Activated T-cell treated with anti-CD3 and anti-CD28 coated beads, Interleukin-2, amount 50 U/mL, for 1 hour (primary cell): ENCODE data around the gene ZNF333.
"Not testable (repeated sequence)": the region's sequence is repeated elsewhere in the genome, so short reads cannot be mapped to it uniquely, and the experiment has no call there.

Experiments
- DNase-seq: peaks from one replicate; pipeline ENCODE4 v3.0.0-alpha.2; 2020

The ZNF333 gene

DNA sequence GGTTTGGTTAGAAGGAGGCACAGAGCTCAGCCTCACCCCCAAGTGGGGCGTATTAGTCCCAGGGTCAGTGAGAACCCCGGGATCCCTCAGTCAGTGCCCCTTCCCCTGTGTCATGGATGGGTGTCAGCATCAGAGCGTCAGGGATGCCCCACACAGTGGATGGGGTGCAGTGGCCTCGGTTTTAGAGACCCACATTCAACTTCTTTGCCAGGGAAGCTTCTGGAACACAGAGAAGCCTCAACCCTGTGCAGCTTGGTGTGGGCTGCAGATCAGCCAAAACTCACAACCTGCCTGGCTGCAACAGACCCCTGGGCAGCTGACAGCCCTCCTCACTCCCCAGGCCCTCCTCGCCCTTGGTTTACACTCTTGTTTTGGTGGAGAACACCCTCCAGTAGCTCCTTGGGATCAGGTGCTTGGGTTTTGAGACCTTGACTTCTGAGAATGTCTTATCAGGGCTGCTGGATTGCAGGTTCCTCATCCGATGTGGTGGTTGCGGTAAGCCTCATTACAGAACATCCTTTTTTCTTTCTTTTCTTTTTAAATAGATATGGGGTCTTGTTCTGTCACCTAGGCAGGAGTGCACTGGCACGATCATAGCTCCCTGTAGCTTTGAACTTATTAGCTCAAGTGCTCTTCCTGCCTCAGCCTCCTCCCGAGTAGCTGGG, 11.0 kb downstream of the ZNF333 start:
- DNase-seq, result no peak

DNA sequence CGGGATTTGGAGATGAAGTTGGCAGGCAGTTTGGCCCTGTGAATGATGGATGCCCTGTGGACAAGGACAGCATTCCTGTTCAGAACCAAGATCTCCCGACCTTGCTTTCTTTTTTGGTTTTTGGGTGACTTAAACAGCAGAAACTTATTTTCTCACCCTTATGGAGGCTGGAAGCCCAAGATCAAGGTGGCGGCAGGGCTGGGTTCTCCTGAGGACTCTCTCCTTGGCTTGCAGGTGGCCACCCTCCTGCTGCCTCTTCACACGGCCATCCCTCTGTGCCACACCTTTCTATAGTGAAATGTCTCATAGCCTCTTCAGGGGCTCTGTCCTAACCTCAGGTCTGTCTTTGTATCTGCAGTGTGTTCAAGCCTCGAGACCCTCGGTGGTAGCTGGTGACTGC, 14.0 kb downstream of the ZNF333 start:
- no peak for DNase-seq

DNA sequence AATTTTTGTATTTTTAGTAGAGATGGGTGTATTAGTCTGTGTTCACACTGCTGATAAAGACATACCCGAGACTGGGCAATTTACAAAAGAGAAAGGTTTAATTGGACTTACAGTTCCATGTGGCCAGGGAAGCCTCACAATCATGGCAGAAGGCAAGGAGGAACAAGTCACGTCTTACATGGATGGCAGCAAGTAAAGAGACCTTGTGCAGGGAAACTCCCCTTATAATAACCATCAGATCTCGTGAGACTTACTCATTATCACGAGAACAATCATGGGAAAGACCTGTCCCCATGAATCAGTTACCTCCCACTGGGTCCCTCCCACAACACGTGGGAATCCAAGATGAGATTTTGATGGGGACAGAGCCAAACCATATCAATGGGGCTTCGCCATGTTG, 14.6 kb downstream of the ZNF333 start:
- DNase-seq, result no peak

DNA sequence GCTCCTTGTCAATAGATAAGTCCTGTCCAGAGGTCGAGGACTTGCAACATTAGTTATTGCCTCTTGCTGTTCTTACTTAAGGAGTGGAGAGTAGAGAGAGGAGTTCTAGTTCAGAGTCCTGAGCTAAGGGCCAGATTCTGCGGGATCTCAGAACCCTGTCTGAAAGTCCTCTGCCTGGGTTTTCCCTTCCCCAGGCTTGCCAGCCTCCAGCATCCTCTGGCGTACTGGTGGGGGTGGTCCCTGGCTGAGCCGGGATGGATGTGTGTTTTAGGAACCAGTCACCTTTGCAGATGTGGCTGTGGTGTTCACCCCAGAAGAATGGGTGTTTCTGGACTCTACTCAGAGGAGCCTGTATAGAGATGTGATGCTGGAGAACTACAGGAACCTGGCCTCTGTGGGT, 26.0 kb downstream of the ZNF333 start:
- no peak for DNase-seq

DNA sequence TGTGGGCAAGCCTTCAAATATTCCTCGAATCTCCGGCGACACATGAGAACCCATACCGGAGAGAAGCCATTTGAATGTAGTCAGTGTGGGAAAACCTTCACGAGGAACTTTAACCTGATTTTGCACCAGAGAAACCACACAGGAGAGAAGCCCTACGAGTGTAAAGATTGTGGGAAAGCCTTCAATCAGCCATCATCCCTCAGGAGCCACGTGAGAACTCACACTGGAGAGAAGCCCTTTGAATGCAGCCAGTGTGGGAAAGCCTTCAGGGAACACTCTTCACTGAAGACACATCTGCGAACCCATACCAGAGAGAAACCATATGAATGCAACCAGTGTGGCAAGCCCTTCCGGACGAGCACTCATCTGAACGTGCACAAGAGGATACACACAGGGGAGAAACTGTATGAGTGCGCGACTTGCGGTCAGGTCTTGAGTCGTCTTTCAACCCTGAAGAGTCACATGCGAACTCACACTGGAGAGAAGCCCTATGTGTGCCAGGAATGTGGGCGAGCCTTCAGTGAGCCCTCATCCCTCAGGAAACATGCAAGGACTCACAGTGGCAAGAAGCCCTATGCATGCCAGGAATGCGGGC, 28.8 kb downstream of the ZNF333 start:
- DNase-seq, result no peak

DNA sequence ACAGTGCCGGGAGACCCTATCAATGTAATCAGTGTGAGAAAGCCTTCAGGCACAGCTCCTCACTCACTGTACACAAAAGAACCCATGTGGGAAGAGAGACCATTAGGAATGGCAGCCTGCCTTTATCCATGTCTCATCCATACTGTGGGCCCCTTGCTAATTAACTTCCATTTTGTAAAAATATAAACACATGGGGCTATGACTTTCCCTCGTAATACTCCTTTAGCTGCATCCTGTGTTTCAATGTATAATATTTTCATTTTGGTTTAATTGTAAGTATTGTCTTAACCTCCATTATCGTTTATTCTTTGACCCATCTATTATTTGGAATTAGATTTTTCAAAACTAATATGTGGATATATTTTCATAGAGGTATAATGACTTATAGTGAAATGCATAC, 29.3 kb downstream of the ZNF333 start:
- no peak for DNase-seq

DNA sequence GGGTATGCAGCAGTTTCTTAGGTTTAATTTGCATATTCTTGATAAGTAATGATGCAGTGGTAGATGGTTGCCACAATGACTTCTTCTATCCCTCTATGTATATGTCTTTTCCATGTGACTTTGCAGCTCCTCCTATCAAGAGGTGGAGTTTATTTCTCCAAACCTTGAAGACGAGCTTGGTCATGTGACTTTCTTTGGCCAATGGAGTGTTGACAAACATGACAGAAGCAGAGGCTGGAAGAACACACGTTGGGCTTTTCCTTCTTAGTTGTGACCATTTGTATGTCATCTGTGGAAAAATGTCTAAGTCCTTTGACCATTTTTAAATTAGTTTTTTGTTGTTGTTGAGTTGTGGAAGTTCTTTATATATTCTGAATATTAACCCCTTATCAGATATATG, 32.3 kb downstream of the ZNF333 start:
- no peak for DNase-seq

DNA sequence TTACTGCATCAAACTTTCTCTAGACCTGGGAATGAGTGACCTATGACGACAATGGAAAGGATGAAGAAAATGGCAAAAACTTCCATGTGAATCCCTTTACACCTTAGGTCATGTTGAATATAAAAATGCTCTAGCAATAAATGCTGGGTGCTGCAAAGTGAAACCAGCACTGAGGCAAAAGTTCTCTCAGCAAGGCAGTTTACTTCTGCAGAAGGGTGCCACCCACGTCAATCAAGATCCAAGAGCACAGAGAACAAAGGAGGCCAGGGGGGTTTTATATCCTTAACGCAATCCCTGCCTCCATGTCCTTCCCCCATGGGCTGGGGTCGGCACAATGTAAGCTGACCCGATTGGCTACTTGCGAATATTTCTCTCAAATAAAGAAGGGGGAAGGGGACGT, 38.7 kb downstream of the ZNF333 start:
- DNase-seq, result no peak

DNA sequence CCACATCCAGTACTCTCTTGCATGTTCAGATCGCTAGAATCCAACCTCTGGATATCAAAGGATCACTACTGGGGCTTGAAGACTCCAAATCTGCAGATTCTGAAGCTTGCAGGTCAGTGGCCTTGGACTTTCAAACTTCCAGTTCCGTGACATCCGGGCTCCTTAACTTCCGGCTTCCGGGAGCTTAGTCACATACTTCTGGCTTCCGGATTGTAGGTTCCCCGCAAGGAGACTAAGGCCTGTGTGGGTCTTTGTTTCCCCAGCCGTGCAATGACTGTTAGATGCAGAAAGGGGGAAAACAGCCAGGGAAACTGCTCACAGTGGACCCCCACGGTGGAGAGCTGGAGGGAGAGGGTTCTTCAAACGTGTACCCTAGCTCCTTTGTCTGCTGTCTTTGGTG, 41.4 kb downstream of the ZNF333 start:
- DNase-seq, result no peak

DNA sequence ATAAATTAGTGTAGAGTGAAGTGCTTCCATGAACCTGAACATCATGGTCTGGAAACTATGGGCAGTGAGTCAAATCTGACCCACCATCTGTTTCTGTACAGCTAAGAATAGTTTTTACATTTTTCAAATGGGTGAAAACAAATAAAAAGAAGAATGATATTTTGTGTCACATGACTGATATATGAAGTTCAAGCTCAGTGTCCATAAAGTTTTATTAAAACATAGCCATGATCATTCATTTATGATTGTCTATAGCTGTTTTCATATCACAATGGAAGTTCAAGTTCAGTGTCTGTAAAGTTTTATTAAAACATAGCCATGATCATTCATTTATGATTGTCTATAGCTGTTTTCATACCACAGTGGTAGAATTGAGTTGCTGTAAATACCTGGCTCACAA, 42.7 kb downstream of the ZNF333 start:
- DNase-seq, result no peak

DNA sequence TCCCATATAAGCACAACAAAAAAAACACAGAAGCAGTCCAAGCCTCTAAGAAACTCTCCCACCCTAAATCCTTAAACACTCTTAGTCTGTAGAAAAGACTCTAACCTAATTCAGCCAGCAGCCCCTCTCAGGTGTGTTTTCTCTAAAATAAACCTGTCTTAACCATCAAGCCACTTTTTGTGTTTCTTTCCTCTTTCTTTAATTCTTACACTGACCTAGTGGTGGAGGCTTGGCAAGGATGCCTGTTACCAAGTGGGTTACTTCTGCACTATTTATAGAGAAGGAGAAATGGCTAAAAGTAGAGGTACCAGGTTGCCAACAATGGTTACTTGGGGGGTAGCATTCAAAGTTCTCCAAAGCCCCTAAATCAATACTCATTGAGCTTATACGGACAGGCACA, 43.7 kb downstream of the ZNF333 start:
- DNase-seq, result no peak

DNA sequence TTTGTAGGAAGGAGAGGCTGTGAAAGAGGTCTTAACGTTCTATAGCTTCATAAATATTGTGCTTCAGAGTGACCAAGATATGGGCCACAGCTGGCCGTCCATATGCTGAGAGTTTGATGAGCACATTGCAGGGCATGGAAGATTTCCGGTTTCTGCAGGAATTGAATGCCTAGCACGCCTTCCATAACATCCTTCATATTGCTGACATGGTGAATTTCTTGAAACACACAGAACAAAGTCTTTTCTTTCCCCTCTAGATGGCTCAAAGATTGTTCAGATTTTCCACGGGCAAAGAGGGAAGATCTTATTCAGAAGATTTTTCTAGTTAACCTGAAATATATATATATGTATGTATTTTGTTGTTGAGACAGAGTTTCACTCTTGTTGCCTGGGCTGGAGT, 46.1 kb downstream of the ZNF333 start:
- DNase-seq, result no peak

DNA sequence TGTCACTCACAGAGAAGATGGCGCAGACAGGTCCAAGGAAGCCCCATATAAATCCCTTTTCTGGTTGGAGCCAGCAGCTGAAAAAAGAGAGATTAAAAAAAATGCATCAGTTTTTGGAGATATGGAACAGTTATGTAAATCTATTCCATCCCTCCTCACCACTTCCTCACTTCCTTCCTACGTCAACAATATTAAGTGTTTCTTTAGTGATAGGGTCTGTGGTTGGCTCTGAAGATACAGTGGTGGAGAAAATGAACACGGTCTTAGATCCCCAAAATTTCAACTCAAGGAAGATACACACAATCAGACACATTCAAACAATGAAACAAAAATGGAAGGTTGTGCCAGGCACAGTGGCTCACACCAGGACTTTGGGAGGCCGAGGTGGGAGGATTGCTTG, 57.0 kb downstream of the ZNF333 start:
- no peak for DNase-seq

DNA sequence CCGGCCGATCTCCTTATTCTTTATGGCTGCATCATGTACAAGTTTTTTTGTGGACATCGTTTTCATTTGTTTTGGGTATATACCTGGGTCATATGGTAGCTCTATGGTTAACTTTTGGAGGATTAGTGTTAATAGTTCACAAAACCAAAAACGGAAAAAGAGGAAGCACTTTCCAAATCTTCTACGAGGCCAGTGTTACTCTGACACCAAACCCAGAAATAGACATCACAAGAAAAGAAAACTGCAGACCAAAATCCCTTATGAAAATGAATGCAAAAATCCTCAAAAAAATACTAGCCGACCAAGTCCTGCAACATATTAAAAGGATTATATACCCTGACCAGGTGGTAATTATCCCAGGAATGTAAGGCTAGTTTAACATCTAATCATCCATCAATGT, 58.8 kb downstream of the ZNF333 start:
- DNase-seq, result no peak

DNA sequence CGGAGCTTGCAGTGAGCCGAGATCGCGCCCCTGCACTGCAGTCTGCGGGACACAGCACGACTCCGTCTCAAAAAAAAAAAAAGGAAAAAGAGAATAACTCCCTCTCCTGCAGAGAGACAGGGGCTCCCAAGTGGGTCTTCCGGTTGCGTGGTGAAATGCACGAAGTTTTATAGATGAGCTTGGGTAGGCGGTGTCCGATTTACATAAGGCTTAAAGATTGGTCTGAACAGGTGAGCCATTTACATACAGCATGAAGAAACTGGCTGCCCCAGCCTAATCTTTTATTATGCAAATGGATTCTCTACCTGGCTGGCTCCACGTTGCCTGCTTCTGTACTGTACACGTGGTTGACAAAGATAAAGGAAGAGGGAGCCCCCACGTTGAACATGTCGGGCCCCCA, 69.0 kb downstream of the ZNF333 start:
- DNase-seq, result no peak

DNA sequence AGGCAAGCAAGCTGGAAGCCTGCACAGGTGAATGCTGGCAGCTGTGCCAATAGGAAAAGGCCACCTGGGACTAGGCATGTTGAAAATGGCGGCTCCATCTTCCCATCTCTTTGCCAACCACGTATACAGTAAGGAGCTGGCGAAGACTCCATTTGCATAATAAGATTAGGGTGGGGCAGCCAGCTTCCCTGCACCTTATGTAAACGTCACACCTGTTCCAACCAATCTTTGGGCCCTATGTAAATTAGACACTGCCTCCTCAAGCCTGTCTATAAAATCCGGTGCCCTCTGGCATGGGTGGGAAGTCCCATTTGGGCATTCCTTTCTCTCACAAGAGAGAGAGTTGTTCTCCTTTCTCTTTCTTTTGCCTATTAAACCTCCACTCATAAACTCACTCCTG, 71.8 kb downstream of the ZNF333 start:
- DNase-seq, result no peak

DNA sequence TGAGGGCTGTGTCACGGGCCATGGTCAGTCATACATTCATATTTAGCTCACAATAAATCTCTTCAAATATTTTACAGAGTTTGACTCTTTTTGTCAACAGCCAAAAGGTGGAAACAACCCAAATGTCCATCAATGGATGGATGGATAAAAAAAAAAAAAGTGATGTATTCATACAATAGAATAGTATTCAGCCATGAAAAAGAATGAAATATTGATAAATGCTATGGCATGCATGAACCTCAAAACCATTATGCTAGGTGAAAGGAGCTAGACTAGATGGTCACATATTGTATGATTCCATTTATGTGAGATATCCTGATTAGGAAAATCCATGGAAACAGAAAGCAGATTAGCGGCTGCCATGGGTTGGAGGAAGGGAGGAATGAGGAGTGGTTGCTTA, 72.3 kb downstream of the ZNF333 start:
- no peak for DNase-seq

DNA sequence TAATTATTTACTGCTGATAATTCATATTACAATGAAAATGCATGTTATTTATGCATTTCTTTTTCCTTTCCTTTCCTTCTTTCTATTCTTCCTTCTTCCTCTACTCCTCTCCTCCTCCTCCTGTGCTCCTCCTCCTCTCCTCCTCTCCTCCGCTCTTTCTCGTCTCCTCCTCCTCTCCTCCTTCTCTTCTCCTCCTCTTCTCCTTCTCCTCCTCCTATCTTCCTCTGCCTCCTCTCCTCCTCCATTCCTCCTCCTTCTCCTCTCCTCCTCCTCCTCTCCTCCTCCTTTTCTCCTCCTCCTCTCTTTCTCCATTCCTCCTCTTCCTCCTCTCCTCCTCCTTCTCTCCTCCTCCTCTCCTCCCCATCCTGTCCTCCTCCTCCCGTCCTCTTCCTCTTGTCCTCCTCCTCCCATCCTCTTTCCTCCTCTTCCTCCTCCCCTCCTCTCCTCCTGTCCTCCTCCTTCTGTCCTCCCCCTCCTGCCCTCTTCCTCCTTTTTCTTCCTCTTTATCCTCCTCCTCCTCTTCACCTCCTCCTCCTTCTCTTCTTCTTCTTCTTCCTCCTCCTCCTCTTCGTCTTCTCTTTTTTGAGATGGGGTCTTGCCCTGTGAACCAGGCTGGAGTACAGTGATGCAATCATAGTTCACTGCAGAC, 73.8 kb downstream of the ZNF333 start:
- DNase-seq, result no peak

DNA sequence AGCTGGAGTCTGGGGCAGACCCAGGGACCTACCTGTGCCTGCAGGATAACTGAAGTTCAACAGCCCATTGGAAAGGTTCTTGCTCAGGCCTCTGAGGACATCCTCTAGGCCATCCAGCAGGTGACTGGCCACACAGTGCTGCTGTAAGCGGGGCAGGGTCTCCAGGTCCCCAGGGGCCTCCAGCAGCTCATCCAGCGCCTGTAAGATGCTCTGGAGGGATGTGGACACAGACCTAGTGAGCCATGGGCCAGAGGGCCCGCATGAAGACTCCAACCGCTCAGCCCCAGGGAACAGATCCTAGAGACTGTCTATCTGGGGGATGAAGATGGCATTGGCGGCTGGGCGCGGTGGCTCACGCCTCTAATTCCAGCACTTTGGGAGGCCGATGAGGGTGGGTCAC, 74.6 kb downstream of the ZNF333 start:
- no peak for DNase-seq

DNA sequence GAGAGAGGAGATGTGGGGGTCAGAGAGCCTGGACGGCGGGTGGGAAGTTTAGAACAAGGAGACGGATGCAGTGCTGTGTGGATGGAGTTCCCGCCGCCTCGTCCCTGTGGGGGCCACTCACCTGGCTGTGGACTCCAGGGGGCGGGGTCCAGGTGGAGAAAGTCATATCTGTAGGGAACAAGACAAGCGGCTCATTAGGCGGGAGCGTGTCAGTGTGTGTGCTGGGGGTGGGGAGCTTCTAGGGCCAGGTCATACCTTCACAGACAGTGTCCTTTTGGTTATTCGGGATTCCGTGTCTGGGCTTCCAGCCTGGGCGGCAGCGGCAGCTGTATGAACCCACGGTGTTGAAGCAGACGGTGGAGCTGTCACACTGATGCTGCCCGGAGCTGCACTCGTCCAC, 75.6 kb downstream of the ZNF333 start:
- not testable (repeated sequence) for DNase-seq

DNA sequence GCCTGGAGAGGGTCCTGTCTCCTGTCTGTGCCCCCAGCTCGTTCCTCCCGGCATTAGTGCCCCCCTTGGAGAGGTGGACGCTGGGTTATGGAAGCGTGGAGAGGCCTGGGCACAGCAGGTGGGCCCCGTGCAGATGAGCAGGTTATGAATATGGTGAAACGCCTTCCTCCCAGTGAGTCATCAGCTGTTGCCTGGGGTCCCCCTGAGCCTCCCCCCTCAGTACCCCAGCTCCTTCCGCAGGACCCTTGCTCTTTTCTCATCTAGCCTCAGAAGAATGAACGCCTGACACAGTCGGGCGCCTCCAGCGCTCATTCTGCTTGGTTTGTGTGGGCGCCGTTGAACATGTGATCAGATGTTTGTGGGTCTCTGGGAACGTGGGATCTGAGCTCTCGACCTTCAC, 76.0 kb downstream of the ZNF333 start:
- not testable (repeated sequence) for DNase-seq

DNA sequence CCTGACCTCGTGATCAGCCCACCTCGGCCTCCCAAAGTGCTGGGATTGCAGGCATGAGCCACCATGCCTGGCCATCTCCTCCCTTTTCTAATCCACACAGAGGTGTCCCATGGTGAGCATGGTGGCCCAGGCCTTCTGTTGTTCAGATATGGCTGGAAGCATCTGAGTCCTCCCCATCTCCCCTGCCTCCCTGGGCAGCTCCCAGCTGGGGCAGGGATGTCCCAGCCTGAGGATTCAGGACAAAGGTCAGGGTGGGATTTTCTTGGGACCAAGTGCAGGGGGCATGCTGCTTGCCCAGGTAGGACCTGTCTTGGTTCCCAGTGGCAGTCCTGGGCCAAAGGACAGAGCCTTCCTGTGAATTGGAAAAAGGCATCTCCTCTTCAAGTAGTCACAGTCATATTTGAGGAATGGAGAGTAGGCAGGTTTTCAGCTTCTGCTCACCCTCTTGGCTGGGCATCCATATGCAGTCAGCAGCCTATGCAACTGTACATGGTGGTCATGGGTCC, 77.7 kb downstream of the ZNF333 start:
- no peak for DNase-seq

DNA sequence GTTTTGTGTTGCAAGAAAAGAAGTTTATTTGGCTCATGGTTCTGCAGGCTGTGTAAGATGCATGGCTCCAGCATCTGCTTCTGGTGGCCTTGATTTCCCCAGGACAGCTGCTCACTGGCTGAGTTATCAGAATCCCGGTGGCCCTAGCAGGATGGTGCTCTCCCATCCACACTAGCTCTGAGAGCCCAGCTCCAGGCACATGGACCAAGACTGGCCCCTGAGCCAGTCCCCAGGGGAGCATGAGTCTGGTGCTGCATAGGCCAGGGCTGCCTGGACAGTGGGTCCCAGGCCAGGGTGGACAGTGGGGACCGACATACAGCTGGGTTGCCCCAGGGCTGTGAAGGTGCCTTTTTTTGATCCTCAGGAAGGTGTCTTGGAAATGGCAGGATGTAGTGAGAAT, 78.2 kb downstream of the ZNF333 start:
- no peak for DNase-seq

DNA sequence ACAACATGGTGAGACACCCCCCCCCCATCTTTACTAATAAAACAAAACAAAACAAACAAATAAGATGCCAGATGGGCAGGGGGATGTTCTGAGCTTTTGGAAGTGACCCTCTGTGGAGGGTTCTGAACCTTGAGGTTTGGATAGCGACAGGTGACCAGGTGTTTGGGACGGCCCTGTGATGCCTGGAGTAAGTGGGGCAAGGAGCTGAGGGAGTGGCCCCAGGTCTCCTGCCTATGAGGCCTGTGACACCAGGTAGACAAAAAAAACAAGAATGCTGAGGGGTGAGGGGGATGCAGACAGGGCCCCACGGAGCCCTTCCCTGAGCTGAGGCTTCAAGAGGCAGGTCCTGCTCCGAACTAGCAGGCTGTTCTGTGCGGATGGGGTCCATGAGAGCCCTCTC, 79.4 kb downstream of the ZNF333 start:
- no peak for DNase-seq

DNA sequence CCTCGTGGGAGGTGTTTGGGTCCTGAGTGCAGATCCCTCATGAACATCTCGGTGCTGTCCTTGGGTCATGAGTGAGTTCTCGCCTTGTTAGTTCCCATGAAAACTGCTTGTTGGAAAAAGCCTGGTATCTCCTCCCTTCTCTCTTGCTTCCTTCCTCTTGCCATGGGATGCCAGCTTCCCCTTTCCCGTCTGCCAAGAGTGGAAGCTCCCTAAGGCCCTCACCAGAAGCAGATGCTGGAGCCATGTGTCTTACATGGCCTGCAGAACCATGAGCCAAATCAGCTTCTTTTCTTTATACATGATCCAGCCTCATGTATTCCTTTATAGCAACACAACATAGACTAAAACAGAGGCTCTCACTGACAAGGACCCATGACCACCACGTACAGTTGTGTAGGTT, 80.3 kb downstream of the ZNF333 start:
- DNase-seq, result no peak
